HepG2 (cell line): ENCODE measurements around the gene LYPD6B.

Source experiments
- HMG20B ChIP-seq: conservative IDR thresholded peaks from 2 replicates; pipeline ENCODE4 v1.6.1; 2016; ENCODE audit warnings: missing genetic modification reagents, missing compliant biosample characterization
- HNRNPL ChIP-seq: fragments of 200-400 bp; formaldehyde crosslinking; IDR thresholded peaks from 2 replicates; pipeline ENCODE4 v1.6.1; 2017; ENCODE audit warnings: mild to moderate bottlenecking, low read depth, low read length
- MEIS2 ChIP-seq: sonication (generic); formaldehyde crosslinking; IDR thresholded peaks from 2 replicates; pipeline ENCODE4 v1.9.0; 2021; ENCODE audit warnings: mild to moderate bottlenecking, missing genetic modification reagents
- MXI1 ChIP-seq: IDR thresholded peaks from 3 replicates; pipeline ENCODE4 v1.6.1; 2012; ENCODE audit warnings: low read depth, low read length, inconsistent platforms, borderline replicate concordance
- PHF8 ChIP-seq: sonication (generic); formaldehyde crosslinking; IDR thresholded peaks from 2 replicates; pipeline ENCODE4 v1.5.0; 2020; ENCODE audit warnings: missing genetic modification reagents
- POLR2A ChIP-seq, 2 experiments: IDR thresholded peaks; 2 replicates each; pipeline ENCODE4 v1.6.1; 2011; ENCODE audit warnings: low read depth in 2 of 2, low read length in 2 of 2, mild to moderate bottlenecking in 1 of 2, moderate library complexity in 1 of 2; ENCODE audit not compliant: insufficient read depth in 1 of 2
- SRF ChIP-seq: IDR thresholded peaks from 2 replicates; pipeline ENCODE4 v1.6.1; 2011; ENCODE audit warnings: mild to moderate bottlenecking, low read depth, low read length, moderate library complexity
- TEAD3 ChIP-seq: optimal IDR thresholded peaks from 2 replicates; pipeline ENCODE3; 2016; ENCODE audit warnings: borderline replicate concordance
- ZNF136 ChIP-seq: sonication (generic); formaldehyde crosslinking; IDR thresholded peaks from 2 replicates; pipeline ENCODE4 v1.8.1; 2022; ENCODE audit warnings: low read depth, mild to moderate bottlenecking, moderate library complexity, missing genetic modification reagents
- ZNF724P ChIP-seq: sonication (generic); formaldehyde crosslinking; IDR thresholded peaks from 2 replicates; pipeline ENCODE4 v1.8.0; 2022; ENCODE audit warnings: missing genetic modification reagents, borderline replicate concordance
- TF ChIP-seq, protein P1 (sequence below): sonication (generic); formaldehyde crosslinking; IDR thresholded peaks from 2 replicates; pipeline ENCODE4 v1.5.0; 2020; ENCODE audit warnings: mild to moderate bottlenecking, missing genetic modification reagents, moderate library complexity
- TF ChIP-seq, protein P2 (sequence below): sonication (generic); formaldehyde crosslinking; IDR thresholded peaks from 2 replicates; pipeline ENCODE4 v1.5.1; 2020; ENCODE audit warnings: mild to moderate bottlenecking, missing genetic modification reagents

DNA sequence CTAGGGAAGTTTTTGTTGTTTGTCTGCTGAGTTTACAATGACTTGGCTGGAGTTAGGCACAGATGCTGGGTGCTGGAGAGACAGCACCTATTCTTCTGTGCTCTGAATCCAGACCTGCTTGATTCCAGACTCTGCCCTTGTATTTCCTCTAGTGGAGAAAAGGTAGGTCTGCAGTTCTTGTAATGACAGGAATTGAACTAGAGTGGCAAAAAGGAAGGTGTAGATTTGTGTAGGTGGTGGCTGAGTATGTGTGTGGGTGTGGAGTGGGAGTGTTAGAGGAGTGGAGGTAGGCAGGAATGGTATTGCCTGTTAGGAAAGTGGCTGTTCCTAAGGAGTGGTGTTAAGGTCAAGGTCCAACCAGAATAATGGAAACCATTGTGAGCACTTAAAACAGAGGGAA lies 220.0 kb downstream of the LYPD6B start:
- TF ChIP-seq MXI1 (no peak), POLR2A (IDR thresholded peaks at IDR 0.05; ENCODE audit: insufficient read depth in 1 of 2, low read depth in 2 of 2, low read length in 2 of 2) (no peak), ZNF724P (CRISPR knock-in tag) (no peak), ZNF136 (no peak), HMG20B (CRISPR knock-in tag) (no peak), TEAD3 (no peak), MEIS2 (CRISPR knock-in tag) (no peak), PHF8 (CRISPR knock-in tag) (no peak), HNRNPL (no peak), SRF (no peak)
- TF ChIP-seq, protein P1, sequence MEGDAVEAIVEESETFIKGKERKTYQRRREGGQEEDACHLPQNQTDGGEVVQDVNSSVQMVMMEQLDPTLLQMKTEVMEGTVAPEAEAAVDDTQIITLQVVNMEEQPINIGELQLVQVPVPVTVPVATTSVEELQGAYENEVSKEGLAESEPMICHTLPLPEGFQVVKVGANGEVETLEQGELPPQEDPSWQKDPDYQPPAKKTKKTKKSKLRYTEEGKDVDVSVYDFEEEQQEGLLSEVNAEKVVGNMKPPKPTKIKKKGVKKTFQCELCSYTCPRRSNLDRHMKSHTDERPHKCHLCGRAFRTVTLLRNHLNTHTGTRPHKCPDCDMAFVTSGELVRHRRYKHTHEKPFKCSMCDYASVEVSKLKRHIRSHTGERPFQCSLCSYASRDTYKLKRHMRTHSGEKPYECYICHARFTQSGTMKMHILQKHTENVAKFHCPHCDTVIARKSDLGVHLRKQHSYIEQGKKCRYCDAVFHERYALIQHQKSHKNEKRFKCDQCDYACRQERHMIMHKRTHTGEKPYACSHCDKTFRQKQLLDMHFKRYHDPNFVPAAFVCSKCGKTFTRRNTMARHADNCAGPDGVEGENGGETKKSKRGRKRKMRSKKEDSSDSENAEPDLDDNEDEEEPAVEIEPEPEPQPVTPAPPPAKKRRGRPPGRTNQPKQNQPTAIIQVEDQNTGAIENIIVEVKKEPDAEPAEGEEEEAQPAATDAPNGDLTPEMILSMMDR: no peak
- TF ChIP-seq, protein P2, sequence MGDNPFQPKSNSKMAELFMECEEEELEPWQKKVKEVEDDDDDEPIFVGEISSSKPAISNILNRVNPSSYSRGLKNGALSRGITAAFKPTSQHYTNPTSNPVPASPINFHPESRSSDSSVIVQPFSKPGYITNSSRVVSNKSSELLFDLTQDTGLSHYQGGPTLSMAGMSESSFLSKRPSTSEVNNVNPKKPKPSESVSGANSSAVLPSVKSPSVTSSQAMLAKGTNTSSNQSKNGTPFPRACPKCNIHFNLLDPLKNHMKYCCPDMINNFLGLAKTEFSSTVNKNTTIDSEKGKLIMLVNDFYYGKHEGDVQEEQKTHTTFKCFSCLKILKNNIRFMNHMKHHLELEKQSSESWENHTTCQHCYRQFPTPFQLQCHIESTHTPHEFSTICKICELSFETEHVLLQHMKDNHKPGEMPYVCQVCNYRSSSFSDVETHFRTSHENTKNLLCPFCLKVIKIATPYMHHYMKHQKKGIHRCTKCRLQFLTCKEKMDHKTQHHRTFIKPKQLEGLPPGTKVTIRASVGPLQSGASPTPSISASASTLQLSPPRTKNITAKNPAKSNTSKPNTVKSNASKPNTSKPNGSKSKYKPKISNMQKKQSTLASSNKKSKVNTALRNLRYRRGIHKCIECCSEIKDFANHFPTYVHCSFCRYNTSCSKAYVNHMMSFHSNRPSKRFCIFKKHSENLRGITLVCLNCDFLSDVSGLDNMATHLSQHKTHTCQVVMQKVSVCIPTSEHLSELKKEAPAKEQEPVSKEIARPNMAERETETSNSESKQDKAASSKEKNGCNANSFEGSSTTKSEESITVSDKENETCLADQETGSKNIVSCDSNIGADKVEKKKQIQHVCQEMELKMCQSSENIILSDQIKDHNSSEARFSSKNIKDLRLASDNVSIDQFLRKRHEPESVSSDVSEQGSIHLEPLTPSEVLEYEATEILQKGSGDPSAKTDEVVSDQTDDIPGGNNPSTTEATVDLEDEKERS: no peak
